K562 (cell line): ENCODE results near the gene TSPAN3. TPM values are rescaled to one million over a fixed set of nuclear protein-coding genes. Genes with fewer than 3 reads are reported as not detected.

Source experiments
- GABPB2 ChIP-seq: fragments of 250-450 bp; sonication (Bioruptor Pico); conservative IDR thresholded peaks from 2 replicates; pipeline ENCODE4 v1.5.1; 2021; ENCODE audit warnings: mild to moderate bottlenecking
- HMG20B ChIP-seq: fragments of 250-450 bp; sonication (Bioruptor Pico); IDR thresholded peaks from 2 replicates; pipeline ENCODE4 v1.5.0; 2021; ENCODE audit warnings: mild to moderate bottlenecking
- STAG1 ChIP-seq: sonication (generic); formaldehyde crosslinking; IDR thresholded peaks from 2 replicates; pipeline ENCODE4 v1.5.0; 2020; ENCODE audit warnings: missing genetic modification reagents, borderline replicate concordance
- TAF1 ChIP-seq: IDR thresholded peaks from 2 replicates; pipeline ENCODE4 v1.6.1; 2011; ENCODE audit warnings: mild to moderate bottlenecking, low read length, moderate library complexity; ENCODE audit not compliant: insufficient read depth, control insufficient read depth, severe bottlenecking; ENCODE audit errors: extremely low read depth
- TGIF2 ChIP-seq: sonication (generic); formaldehyde crosslinking; IDR thresholded peaks from 2 replicates; pipeline ENCODE4 v1.8.1; 2022; ENCODE audit warnings: mild to moderate bottlenecking, missing genetic modification reagents, moderate library complexity
- ZBTB8A ChIP-seq: fragments of 450-650 bp; IDR thresholded peaks from 2 replicates; pipeline ENCODE4 v1.6.1; 2018; ENCODE audit warnings: mild to moderate bottlenecking, moderate library complexity; ENCODE audit not compliant: partially characterized antibody
- polyA plus RNA-seq, 8 experiments: library from polyadenylated mRNA; depleted of rRNA in 4 of 8; stranded (reverse) in 5 of 8; unstranded in 3 of 8; fragments of >200 nt; fragmentation: Nextera tagmentation in 2 of 8; fragmentation: Illumina TruSeq in 1 of 8; extraction: Ambion mirVana in 2 of 8; extraction: Trizol in 1 of 8; gene quantifications; 2 replicates each; pipeline versions ENCODE4 v1.2.1 to v1.2.3, GENCODE V29; 2011 to 2014; ENCODE audit warnings: inconsistent platforms in 1 of 8, missing spikeins in 1 of 8
- total RNA-seq, 7 experiments: library from RNA; depleted of rRNA in 6 of 7; stranded (reverse); fragments of >200 nt in 6 of 7; fragmentation: Illumina TruSeq in 2 of 7; extraction: Trizol in 2 of 7; gene quantifications; 2 replicates each; pipeline versions ENCODE4 v1.2.1 to v1.2.3, GENCODE V29; 2011 to 2021; ENCODE audit warnings: low replicate concordance in 1 of 7
- TF ChIP-seq, protein P1 (sequence below): fragments of 200-600 bp; sonication (generic); IDR thresholded peaks from one replicate; pipeline ENCODE4 v1.6.1; 2012; ENCODE audit warnings: mild to moderate bottlenecking, low read depth, low read length, inconsistent platforms
- TF ChIP-seq, protein P2 (sequence below): fragments of 250-450 bp; sonication (Bioruptor Pico); IDR thresholded peaks from 2 replicates; pipeline ENCODE4 v1.5.0; 2021
- TF ChIP-seq, protein P3 (sequence below): fragments of 250-450 bp; sonication (Bioruptor Pico); IDR thresholded peaks from 2 replicates; pipeline ENCODE4 v1.6.1; 2021; ENCODE audit warnings: mild to moderate bottlenecking

Gene TSPAN3
- total and polyA plus RNA-seq, 9 of the 15 experiments (the other 6 are each of a cell fraction or from before 2014, with no cell fraction given): 14.3 to 144 (median 71.1) TPM

DNA sequence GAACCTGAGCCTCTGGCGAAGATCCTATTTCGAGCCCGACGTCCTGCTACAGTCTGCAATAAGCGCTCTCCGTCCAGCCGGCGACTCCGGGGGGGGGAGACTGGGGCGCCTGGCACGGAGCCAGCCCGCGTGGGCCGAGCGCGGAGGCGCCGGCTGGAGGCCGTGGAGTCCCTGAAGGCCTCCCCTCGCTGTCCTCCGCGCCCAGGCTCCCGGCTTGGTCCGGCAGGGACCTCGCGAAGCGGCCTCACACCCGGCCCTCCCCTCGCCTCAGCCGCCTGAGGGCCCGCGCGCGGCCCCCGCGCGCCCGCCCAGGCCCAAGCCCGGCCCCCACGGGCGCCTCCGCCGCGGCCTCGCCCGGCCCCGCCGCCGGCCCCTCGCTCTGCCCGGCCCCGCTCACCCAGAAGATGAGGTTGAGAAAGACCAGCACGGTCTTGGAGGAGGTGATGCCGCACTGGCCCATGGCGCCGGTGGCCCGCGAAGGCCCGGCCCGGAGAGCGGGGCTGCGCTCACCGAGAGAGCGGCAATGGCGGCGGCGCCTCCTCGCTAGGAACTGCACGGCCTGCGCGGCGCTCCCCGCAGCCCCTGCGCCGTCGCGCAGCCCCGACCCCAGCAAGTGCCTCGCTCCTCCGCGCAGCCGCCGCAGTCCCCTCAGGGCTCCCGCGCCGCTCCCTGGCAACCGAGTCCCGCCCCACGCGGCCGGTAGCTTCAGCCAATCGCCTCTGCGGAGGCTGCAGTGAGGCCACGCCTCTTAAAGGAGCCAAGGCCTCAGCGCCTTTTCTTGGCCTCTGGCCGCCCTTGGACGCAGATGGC, at the start of gene TSPAN3 (continued):
- TF ChIP-seq TGIF2 (0 out of 2 replicates have a peak, but pooled peaks have one; percentile 33), TAF1 (peak; percentile 6), STAG1 (CRISPR knock-in tag) (no peak), GABPB2 (CRISPR knock-in tag) (no peak), ZBTB8A (no peak), HMG20B (CRISPR knock-in tag) (no peak)
- TF ChIP-seq, protein P1, sequence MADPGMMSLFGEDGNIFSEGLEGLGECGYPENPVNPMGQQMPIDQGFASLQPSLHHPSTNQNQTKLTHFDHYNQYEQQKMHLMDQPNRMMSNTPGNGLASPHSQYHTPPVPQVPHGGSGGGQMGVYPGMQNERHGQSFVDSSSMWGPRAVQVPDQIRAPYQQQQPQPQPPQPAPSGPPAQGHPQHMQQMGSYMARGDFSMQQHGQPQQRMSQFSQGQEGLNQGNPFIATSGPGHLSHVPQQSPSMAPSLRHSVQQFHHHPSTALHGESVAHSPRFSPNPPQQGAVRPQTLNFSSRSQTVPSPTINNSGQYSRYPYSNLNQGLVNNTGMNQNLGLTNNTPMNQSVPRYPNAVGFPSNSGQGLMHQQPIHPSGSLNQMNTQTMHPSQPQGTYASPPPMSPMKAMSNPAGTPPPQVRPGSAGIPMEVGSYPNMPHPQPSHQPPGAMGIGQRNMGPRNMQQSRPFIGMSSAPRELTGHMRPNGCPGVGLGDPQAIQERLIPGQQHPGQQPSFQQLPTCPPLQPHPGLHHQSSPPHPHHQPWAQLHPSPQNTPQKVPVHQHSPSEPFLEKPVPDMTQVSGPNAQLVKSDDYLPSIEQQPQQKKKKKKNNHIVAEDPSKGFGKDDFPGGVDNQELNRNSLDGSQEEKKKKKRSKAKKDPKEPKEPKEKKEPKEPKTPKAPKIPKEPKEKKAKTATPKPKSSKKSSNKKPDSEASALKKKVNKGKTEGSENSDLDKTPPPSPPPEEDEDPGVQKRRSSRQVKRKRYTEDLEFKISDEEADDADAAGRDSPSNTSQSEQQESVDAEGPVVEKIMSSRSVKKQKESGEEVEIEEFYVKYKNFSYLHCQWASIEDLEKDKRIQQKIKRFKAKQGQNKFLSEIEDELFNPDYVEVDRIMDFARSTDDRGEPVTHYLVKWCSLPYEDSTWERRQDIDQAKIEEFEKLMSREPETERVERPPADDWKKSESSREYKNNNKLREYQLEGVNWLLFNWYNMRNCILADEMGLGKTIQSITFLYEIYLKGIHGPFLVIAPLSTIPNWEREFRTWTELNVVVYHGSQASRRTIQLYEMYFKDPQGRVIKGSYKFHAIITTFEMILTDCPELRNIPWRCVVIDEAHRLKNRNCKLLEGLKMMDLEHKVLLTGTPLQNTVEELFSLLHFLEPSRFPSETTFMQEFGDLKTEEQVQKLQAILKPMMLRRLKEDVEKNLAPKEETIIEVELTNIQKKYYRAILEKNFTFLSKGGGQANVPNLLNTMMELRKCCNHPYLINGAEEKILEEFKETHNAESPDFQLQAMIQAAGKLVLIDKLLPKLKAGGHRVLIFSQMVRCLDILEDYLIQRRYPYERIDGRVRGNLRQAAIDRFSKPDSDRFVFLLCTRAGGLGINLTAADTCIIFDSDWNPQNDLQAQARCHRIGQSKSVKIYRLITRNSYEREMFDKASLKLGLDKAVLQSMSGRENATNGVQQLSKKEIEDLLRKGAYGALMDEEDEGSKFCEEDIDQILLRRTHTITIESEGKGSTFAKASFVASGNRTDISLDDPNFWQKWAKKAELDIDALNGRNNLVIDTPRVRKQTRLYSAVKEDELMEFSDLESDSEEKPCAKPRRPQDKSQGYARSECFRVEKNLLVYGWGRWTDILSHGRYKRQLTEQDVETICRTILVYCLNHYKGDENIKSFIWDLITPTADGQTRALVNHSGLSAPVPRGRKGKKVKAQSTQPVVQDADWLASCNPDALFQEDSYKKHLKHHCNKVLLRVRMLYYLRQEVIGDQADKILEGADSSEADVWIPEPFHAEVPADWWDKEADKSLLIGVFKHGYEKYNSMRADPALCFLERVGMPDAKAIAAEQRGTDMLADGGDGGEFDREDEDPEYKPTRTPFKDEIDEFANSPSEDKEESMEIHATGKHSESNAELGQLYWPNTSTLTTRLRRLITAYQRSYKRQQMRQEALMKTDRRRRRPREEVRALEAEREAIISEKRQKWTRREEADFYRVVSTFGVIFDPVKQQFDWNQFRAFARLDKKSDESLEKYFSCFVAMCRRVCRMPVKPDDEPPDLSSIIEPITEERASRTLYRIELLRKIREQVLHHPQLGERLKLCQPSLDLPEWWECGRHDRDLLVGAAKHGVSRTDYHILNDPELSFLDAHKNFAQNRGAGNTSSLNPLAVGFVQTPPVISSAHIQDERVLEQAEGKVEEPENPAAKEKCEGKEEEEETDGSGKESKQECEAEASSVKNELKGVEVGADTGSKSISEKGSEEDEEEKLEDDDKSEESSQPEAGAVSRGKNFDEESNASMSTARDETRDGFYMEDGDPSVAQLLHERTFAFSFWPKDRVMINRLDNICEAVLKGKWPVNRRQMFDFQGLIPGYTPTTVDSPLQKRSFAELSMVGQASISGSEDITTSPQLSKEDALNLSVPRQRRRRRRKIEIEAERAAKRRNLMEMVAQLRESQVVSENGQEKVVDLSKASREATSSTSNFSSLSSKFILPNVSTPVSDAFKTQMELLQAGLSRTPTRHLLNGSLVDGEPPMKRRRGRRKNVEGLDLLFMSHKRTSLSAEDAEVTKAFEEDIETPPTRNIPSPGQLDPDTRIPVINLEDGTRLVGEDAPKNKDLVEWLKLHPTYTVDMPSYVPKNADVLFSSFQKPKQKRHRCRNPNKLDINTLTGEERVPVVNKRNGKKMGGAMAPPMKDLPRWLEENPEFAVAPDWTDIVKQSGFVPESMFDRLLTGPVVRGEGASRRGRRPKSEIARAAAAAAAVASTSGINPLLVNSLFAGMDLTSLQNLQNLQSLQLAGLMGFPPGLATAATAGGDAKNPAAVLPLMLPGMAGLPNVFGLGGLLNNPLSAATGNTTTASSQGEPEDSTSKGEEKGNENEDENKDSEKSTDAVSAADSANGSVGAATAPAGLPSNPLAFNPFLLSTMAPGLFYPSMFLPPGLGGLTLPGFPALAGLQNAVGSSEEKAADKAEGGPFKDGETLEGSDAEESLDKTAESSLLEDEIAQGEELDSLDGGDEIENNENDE: no peak
- TF ChIP-seq, protein P2, sequence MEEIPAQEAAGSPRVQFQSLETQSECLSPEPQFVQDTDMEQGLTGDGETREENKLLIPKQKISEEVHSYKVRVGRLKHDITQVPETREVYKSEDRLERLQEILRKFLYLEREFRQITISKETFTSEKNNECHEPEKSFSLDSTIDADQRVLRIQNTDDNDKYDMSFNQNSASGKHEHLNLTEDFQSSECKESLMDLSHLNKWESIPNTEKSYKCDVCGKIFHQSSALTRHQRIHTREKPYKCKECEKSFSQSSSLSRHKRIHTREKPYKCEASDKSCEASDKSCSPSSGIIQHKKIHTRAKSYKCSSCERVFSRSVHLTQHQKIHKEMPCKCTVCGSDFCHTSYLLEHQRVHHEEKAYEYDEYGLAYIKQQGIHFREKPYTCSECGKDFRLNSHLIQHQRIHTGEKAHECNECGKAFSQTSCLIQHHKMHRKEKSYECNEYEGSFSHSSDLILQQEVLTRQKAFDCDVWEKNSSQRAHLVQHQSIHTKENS (CRISPR knock-in tag): no peak
- TF ChIP-seq, protein P3, sequence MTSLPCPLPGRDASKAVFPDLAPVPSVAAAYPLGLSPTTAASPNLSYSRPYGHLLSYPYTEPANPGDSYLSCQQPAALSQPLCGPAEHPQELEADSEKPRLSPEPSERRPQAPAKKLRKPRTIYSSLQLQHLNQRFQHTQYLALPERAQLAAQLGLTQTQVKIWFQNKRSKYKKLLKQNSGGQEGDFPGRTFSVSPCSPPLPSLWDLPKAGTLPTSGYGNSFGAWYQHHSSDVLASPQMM (CRISPR knock-in tag): no peak
